ENCODE measurements around the gene LRRK1. TPM values are rescaled to one million over a fixed set of nuclear protein-coding genes. Genes with fewer than 3 reads are reported as not detected.

LRRK1 gene
- total RNA-seq, 1 donor from 2014 or later, result 2.3 TPM

DNA sequence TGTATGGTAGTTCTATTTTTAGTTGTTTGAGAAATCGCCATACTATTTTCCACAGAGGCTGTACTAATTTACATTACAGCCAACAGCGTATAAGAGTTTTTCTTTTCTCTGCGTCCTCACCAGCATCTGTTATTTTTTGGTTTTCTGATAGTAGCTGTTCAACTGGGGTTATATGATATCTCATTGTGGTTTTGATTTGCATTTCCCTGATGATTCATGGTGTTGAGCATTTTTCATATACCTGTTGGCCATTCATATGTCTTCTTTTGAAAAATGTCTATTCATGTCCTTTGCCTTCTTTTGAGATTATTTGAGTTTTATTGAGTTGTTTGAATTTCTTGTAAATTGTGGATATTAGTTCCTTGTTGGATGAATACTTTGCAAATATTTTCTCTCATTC is 114.6 kb downstream of the LRRK1 start:
- no peak for ATAC-seq

DNA sequence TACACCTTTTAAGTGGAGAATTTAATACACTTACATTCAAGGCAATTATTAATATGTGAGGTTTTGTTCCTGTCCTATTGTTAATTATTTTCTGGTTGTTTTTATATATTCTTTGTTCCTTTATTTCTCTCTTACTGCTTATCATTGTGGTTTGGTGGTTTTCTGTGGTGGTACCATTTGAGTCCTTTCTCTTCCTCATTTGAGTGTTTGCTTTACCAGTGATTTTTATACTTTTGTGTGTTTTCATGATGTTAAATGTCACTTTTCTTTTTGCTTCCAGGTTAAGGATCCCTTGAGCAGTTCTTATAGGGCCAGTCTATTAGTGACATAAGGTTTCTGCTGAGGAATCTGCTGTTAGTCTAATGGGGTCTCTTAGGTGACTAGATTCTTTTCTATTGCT is 116.5 kb downstream of the LRRK1 start:
- no peak for ATAC-seq
- DNase-seq (ENCODE audit: low spot score), result no peak

More for the DNA sequence above, 114.6 kb downstream of the LRRK1 start:
- no peak for DNase-seq (ENCODE audit: low spot score)

DNA sequence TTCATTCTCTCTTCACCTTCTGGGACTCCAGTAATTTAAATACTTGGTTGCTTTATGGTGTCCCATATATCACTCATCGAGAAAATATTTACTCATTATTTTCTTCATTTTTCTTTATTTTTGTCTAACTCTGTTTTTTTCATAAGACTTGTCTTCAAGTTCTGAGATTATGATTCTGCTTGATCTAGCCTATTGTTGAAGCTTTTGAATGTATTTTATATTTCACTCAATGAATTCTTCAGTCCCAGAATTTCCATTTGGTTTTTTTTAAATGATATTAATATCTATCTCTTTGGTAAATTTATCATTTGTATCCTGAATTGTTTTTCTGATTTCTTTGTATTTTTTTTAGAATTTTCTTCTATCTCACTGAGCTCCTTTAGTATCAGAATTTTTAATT is 117.0 kb downstream of the LRRK1 start:
- no peak for ATAC-seq
- no peak for DNase-seq (ENCODE audit: low spot score)

DNA sequence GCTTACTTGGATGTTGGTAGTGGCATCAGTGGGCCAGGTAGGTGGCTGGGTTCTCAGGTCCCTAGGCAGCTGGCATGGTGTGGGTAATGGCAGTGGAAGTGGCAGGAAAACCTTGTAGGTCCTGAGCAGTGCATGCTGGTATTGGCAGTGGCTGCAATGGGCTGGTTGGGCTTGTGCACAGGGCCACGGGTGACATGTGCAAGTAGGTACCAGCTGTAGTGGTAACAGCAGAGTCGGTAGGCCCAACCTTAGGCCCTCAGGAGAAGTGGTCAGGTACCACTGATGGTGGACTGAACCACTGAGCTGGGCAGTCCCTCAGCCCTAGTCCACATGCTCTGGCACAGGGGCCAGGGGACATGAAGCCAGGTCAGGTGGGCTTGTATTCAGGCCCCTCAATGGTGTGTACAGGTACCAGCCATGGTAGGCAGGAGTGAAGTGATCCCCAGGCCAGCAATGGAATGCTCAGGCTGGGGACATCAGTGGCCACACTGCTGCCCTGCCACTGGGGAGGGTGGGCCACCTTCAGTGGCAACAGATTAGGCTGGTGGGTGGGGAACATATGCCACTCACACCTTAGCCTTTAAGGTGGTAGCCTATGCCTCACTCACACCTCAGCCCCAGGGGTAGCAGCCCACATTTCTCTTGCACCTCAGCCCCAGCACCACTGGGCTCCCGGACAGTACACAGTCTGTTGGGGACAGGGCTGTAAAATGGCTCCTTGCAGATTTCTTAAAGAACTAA is 118.1 kb downstream of the LRRK1 start:
- ATAC-seq, result no peak

DNA sequence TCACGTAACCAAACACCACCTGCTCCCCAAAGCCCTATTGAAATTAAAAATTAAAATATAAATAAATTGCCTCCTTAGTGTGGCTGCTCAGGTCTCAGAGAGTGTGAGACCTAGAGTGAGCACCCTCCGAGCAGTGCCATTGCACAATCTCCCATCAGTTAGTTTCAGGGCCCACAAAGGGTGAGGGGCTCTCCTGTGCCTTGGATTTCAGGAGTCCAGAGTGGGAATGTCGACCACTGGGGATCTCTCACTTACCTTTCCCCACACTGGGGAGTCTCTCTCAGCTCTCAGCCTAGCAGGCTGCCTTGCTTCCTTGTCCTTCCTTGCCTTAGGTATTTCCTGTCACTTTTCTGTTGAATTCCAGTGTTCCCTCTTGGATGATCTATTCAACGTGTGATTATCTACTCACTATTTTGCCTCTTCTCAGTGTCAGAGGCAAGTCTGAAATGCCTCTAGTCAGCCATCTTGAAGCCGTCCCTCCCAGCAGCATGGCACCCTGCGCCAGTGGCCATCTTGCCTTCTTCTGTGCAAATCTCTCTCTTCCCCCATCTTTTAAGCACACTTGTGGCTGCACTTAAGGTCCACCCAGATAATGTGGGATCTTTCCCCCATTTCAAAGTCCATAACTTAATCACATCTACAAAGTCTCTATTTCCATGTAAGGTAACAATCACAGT is 119.3 kb downstream of the LRRK1 start:
- no peak for ATAC-seq
- peak; percentile 21 for DNase-seq (ENCODE audit: low spot score)

More for the DNA sequence above, 118.1 kb downstream of the LRRK1 start:
- peak; percentile 26 for DNase-seq (ENCODE audit: low spot score)

DNA sequence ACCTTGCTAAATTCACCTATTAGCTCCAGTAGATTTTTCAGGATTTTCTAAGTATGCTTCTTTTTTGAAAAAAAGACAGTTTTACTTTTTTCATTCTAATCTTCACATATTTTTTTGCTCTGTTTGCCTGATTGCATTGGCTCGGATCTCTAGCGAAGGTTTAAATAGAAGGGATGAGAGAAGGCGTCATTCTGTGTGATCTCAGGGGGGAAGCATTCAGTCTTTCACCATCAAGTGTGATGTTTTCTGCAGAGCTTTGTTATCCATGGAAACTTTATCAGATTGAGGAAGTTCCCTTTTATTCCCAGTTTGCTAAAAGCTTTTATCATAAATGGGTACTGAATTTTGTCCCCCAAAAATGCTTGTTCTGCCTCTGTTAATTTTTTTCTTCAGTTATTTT is 120.3 kb downstream of the LRRK1 start:
- no peak for DNase-seq (ENCODE audit: low spot score)
- no peak for ATAC-seq

DNA sequence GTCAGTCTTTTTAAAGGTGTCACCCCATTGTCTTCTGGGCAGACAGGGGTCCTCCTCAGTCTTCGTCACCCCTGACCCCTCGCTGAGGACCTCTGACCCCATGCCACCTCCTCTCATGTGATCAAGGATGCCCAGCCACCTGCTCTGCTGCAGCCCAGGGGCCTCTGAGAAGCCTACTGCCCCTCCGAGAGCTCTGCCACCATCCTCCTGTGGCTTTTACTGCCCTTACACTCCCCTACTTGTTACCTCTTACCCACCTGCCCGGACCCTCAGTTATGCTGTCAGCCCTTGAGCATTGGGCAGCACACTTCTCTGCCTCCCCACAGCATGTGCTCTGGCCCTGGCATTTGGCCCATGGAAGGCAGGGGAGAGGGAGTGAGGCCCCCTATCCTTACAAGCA is 123.2 kb downstream of the LRRK1 start:
- DNase-seq (ENCODE audit: low spot score) (peak; percentile 32), ATAC-seq (no peak)

DNA sequence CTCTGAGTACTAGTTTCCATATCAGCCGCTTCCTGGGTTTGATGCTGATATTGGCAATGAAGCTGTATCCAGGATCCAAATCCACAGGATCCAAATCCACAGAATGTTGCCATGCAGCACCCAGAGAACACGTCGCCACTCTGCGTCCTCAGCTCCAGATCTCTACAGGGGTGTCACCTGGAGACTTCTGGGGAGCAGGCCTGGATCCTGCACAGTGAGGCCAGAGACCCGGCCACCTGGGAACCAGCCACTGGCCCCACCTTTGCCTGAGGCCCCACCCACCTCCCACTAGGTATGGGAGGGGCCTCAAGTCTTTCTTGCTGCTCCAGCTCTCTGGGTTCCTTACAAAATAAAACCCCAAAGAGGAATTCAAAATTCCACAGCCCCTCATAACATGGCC is 123.9 kb downstream of the LRRK1 start:
- ATAC-seq (no peak), DNase-seq (ENCODE audit: low spot score) (peak; percentile 19)

DNA sequence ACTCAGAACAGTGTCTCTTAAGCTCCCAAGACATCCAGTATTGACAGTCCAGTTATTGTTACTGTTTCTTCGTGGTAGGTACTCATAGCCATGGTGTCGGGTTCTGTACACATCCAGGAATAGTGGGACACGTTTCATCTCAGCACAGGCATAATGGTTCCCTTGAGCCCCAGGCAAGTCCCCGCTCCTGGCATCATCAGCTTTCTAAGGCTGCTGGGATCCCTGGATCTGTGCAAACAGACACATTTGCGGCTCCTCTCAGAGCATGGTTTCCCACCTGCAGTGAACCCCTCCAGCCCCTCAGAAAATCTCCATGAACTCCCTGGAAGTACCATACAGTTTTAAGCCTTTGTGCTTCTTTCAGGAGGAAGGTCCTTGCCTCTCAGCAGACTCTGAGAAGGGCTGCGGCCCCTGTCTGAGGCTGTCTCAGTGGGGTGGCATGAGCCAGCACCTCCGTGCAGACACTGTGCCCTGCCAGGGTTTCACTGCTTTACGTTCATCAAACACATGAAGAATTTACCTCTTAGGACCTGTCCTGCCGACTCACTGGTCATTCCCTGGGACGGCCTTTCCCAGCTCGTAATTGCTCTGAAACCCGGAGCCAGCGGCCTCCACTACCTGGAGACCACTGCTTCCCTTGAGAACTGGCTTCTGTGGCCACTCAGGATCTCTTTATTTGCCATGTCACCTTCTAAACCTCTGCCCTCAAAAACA is 124.9 kb downstream of the LRRK1 start:
- ATAC-seq (no peak), DNase-seq (ENCODE audit: low spot score) (peak; percentile 21)

DNA sequence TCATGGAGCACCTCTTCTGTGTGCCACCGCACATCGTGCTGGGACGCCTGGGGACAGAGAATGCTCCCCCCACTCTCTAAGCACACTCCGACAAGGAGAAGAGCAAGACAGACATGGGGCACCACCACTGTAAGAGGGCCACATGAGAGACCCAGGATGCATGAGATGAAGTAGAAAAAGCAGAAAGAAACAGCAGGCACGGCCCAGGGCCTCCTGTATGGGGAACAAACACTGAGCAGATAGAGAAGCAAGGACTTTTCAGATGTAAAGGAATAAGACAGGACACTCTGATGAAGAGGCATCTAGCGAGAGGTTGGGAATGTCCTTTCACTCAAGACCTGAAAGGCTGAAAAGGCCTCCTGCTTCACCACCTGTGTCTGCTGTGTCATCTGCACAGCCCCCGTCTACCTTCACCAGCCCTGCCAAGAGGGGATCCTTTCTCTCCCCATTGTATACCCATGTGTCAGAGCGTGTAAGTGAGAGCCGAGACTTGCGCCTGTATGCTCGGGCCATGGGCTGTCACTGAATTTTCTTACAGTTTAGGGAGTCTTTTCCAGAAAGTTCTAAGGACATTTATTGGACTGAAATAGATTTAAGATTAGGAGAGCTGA is 125.6 kb downstream of the LRRK1 start:
- DNase-seq (ENCODE audit: low spot score), result peak; percentile 23
- no peak for ATAC-seq

DNA sequence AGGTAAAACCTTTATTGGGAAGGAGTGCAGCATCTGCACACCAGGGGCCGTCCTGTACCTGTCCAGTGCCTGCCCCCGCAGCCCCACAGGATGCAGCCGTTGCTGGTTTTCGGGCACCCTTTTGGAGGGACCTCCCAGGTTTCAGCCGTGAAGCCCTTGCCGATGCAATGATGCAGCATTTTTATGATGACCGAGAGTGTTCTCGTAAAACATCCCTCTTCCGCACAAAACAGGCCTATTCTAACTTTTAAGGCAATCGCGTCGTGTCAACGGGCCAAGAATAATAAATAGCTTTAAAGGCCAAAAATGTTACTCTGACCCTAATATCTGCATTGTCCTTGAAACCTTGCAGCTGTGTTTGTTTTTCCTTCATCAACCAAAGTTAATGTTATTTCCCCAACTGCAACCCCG is 126.1 kb downstream of the LRRK1 start:
- DNase-seq (ENCODE audit: low spot score) (peak; percentile 39), ATAC-seq (no peak)

DNA sequence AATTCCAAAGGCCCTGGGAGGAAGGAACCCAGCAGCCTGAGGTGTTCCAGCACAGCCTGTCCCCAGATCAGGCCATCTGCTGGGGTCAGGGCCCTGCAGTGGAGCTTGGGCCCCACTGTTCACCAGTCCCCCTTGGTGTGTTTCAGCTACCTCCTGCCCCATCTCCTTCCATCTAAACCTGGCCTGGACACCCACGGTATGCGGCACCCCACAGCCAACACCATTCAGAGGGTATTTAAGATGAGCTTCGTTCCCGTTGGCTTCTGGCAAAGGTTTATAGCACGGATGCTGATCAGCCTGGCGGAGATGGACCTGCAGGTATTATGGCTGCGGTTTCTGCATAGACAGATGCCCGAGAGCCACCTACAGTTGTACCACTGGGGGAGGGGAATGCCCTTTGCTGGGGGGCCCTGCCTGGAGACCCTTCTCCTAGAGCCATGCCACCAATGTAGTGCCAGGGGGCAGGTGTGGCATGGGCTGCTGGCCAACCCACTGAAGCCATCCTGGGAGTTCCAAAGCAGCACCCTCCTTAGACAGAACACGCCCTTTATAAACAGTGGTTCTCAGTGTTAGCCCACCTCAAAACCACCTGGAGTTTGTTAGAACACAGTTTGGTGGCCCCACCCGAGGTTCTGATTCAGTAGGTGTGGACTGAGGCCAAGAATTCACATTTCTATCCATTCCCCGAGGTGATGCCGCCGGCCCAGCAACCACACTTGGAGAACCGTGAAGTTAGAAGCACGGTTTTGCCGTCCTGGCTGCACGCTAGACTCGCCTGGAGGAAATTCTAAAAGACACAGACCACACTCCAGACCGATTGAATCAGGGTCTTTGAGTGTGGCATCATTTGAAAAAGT is 126.9 kb downstream of the LRRK1 start:
- DNase-seq (ENCODE audit: low spot score) (peak; percentile 37), ATAC-seq (no peak)

DNA sequence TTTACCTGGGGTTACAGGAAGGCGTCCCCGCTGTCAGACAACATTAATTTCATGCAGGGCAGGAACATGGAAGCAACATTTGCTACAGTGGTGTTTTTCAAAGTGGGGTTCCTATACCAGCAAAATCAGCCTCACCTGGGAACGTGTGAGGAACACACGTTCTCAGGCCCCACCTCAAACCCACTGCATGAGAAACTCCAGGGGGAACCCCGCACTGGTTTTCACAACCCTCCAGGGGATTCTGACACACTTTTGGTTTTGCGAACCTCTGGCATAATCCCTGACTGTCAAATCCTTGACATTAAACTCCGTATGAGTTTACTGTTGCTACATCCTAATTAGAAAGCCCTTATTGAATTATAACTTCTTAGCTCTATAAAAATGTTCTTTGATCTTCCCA is 127.7 kb downstream of the LRRK1 start:
- ATAC-seq (no peak), DNase-seq (ENCODE audit: low spot score) (peak; percentile 22)

DNA sequence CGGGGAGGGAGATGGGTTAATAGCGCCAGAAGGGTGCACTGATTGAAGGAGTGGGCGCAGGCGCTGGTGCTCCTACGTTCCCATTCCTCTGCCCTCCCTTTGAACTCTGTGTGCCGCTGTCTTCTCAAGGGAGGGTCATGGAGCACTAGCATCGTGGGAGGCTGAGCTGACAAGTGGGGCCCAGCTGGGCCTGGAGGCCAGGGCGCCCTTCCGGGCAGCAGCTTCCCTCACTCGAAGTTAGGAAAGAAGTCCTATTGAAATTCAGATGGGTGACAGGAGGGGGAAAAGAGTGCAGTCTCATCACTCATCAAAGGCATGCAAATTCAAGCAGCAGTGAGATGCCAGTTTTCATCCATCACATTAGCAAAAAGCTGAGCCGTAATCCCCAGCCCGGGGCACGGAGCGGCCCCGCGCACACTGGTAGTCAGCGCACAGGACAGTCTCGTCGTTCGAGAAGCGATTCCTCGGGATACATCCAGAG is 128.2 kb downstream of the LRRK1 start:
- no peak for ATAC-seq

DNA sequence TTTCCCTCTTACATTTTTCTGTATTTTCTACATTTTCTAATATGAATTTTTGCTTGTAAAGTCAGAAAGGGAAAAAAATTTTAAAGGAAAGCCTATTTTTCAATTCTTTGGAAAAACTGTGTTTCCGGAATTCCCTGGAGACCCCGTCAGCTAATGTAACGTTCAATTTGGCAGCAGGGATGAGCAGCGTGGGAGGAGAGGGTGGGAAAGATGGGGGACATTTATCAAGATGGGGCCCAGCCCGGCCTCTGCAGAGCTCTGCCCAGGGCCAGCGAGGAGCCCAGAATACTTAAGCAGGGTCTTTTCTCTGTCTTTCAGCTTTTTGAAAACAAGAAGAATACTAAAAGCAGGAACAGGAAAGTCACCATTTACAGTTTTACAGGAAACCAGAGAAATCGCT is 129.0 kb downstream of the LRRK1 start:
- ATAC-seq (no peak), DNase-seq (ENCODE audit: low spot score) (peak; percentile 22)

More for the DNA sequence above, 128.2 kb downstream of the LRRK1 start:
- peak; percentile 37 for DNase-seq (ENCODE audit: low spot score)

DNA sequence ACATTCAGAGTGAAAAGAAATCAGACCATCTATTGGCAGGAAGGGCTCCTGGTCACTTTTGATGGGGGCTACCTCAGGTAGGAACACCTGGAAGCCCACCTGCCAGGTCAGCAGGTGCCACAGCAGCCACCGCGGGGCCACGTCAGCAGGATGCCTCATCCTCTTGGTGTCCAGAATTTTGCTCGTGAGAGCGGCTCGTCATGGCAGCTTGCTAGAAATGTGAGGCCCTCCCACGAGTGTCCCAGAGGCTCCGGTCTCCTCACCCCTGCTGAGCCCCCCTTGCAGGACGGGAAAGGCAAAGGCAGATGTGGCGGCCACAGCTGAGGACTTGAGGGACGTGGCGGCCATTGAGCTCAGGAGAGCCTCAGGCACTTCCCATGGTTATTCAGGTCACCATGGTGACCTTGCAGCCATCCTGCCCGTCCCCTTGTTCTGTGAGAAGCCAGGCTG is 129.4 kb downstream of the LRRK1 start:
- DNase-seq (ENCODE audit: low spot score), result peak; percentile 32
- no peak for ATAC-seq

DNA sequence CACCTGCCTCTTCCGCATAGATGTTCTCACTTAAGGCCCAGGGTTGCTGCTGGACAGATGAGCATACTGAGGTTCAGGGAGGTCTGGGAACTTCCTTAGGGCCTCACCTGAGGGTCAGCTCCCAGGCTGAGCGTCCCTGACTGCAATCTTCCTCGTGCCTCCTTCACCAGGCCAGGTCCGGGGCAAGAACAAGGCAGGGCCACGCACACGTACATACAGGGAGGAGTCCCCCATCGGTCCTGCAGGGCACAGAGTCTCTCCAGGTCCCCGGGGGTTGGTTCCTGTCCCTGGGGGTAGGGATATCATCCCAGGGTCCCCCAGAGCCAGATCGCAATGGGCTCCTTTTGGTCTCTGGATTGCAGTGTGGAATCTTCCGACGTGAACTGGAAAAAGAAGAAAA is 130.1 kb downstream of the LRRK1 start:
- no peak for ATAC-seq

DNA sequence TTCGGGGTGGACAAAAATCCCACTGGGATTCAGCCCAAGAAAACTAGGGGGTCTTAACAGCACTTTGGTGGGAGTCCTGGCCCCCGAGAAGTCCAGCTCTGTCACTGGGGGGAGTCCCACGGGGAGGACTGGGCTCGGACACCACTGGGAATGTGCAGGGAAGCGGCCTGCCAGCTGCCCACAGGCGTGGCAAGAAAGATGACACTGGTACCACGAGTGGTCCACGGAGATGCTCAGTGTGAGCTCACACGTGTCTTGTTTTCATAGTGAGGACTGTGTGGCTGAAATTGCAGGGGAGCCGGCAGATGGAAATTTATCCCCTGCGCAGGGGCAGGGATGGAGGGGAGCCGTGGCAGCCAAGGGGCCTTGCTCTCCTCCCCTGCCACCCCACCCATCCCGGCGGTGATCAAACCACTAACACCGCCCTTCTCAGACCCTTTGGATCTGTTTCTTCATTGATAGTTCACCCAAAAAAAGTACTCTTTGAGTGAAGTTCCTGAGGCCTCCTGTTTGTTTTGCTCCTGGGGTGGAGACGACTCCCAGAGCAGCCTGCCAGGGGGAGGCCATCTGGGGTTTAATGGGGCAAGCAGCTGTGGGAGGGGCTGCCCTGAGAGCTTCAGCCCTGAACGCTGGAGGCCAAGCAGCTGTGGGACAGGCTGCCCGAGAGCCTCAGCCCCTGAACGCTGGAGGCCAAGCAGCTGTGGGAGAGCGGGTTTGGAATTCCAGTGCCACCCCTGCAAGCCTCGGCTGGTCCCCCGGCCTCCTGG is 130.9 kb downstream of the LRRK1 start:
- DNase-seq (ENCODE audit: low spot score) (peak; percentile 38), ATAC-seq (no peak)

More for the DNA sequence above, 130.1 kb downstream of the LRRK1 start:
- DNase-seq (ENCODE audit: low spot score), result peak; percentile 33

DNA sequence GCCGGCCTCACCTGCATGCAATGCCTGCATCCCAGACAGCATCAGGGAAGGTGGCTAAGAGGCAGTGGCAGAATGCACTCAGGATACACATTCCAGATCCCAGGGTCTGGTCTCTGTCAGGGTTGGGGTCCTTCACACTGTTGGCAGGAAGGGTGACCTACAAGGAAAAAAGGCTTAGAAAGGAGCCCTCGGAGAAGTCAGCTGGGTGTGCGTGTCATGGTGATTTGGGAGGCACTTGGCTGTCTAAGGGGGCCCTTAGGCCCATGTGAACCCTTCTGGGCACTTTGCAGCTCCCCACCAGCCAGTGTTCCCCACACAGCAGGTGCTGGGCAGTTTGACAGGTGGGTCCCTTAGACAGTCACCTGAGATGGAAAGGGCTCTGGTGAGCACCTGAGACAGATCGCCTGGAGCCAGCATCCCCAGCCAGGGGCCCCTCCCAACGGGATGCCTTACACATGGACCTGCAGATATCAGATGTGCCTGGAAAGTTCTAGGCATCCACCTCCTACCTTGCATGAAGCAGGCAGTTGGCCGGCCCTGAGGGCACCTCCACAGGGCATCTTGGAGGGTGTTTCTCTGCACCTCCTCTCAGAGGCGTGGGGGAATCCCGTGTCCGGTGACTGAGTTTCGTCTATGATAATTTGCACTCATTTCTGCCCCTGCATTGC is 131.6 kb downstream of the LRRK1 start:
- ATAC-seq (no peak), DNase-seq (ENCODE audit: low spot score) (peak; percentile 34)
